22Rv1 (cell line): ENCODE data around the gene THADA.

Experiments
- ZFX ChIP-seq: fragments of 450-650 bp; IDR thresholded peaks from 2 replicates; pipeline ENCODE4 v1.6.1; 2017; ENCODE audit warnings: antibody characterized with exemption, borderline replicate concordance
- TF ChIP-seq, protein P1 (sequence below): fragments of 450-650 bp; IDR thresholded peaks from 2 replicates; pipeline ENCODE4 v1.5.1; 2017; ENCODE audit warnings: mild to moderate bottlenecking

DNA sequence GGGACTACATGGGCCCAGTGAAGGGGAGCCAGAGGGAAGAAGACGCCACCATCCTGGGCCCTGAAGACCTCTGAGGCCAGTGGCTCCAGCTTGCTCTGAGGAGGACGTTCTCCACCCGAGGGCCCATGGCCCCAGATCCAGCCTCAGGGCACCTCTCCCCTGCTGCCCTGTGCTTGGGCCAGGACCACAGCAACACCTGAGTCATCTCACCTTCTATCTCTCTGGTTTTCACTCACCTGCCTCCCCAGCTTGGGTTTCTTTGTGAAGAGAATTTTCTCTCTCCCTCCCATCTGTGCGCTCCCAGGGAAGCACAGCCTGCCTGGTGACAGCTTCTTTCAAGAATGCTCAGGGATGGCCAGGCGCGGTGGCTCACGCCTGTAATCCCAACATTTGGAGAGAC lies 389.2 kb downstream of the THADA start:
- TF ChIP-seq, protein P1, sequence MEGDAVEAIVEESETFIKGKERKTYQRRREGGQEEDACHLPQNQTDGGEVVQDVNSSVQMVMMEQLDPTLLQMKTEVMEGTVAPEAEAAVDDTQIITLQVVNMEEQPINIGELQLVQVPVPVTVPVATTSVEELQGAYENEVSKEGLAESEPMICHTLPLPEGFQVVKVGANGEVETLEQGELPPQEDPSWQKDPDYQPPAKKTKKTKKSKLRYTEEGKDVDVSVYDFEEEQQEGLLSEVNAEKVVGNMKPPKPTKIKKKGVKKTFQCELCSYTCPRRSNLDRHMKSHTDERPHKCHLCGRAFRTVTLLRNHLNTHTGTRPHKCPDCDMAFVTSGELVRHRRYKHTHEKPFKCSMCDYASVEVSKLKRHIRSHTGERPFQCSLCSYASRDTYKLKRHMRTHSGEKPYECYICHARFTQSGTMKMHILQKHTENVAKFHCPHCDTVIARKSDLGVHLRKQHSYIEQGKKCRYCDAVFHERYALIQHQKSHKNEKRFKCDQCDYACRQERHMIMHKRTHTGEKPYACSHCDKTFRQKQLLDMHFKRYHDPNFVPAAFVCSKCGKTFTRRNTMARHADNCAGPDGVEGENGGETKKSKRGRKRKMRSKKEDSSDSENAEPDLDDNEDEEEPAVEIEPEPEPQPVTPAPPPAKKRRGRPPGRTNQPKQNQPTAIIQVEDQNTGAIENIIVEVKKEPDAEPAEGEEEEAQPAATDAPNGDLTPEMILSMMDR: no peak
- no peak for TF ChIP-seq ZFX
